ENCODE results near the gene ZNF138. TPM values are rescaled to one million over a fixed set of nuclear protein-coding genes. Genes with fewer than 3 reads are reported as not detected.

The ZNF138 gene
- total RNA-seq, 6 experiments from 2014 or later: 2.5 to 6.6 (median 2.7) TPM

GRCh38 chr7:64867863-64868440, 73.7 kb downstream of the ZNF138 start:
- DNase-seq: no peak
- WGBS (ENCODE audit: insufficient coverage, low coverage, low lambda C conversion rate, missing lambda C conversion rate): 45% methylated on average over 9 of the region's 18 CpGs

GRCh38 chr7:64868499-64868898, 74.3 kb downstream of the ZNF138 start:
- TF ChIP-seq POLR2A (IDR thresholded peaks at IDR 0.05): no peak
- TF ChIP-seq CTCF (IDR thresholded peaks at IDR 0.05): no peak
- intact Hi-C loops (cut with DNase I): no loop called here
- Histone ChIP-seq H3K36me3 (no peaks in the 10 kb centered on the region), H3K9me3 (no peaks in the 10 kb centered on the region), H3K27ac (no peak overlapping the region), H3K4me1 (no peaks in the 10 kb centered on the region), H3K27me3 (no peaks in the 10 kb centered on the region), H3K4me3 (no peak overlapping the region)
- no peak for DNase-seq
- ATAC-seq: no peak
- whole genome bisulfite sequencing (ENCODE audit: insufficient coverage, low coverage, low lambda C conversion rate, missing lambda C conversion rate): 56% methylated on average over 4 of the region's 11 CpGs

More at GRCh38 chr7:64867863-64868440, 73.7 kb downstream of the ZNF138 start:
- Histone ChIP-seq H3K36me3 (no peaks in the 10 kb centered on the region), H3K27me3 (no peaks in the 10 kb centered on the region), H3K4me3 (no peak overlapping the region), H3K9me3 (no peaks in the 10 kb centered on the region), H3K4me1 (no peaks in the 10 kb centered on the region), H3K27ac (no peak overlapping the region)
- no peak for ATAC-seq
- intact Hi-C loops (cut with DNase I): no loop called here
- TF ChIP-seq POLR2A (IDR thresholded peaks at IDR 0.05) (no peak), CTCF (IDR thresholded peaks at IDR 0.05) (no peak)

- no peaks in the 10 kb centered on the region for H3K27me3 ChIP-seq
- no peaks in the 10 kb centered on the region for H3K9me3 ChIP-seq
- DNase-seq (no peak), ATAC-seq (no peak)
- H3K4me1 ChIP-seq: no peaks in the 10 kb centered on the region
- TF ChIP-seq CTCF (IDR thresholded peaks at IDR 0.05) (no peak), POLR2A (IDR thresholded peaks at IDR 0.05) (no peak)
- intact Hi-C loops (cut with DNase I): no loop called here
- no peaks in the 10 kb centered on the region for H3K36me3 ChIP-seq
- WGBS (ENCODE audit: insufficient coverage, low coverage, low lambda C conversion rate, missing lambda C conversion rate): 49% methylated on average over 3 of the region's 8 CpGs
- no peak overlapping the region for H3K4me3 ChIP-seq
- no peak overlapping the region for H3K27ac ChIP-seq
These were observed 75.0 kb downstream of the ZNF138 start for GRCh38 chr7:64869121-64869725.

GRCh38 chr7:64869912-64870562, 75.8 kb downstream of the ZNF138 start:
- 50% methylated on average over 2 of the region's 32 CpGs for WGBS (ENCODE audit: insufficient coverage, low coverage, low lambda C conversion rate, missing lambda C conversion rate)
- Histone ChIP-seq H3K9me3 (no peaks in the 10 kb centered on the region), H3K4me3 (no peak overlapping the region), H3K36me3 (no peaks in the 10 kb centered on the region), H3K4me1 (no peaks in the 10 kb centered on the region), H3K27me3 (no peaks in the 10 kb centered on the region), H3K27ac (no peak overlapping the region)
- TF ChIP-seq CTCF (IDR thresholded peaks at IDR 0.05): no peak
- no peak for TF ChIP-seq POLR2A (IDR thresholded peaks at IDR 0.05)
- ATAC-seq: no peak
- intact Hi-C loops (cut with DNase I): no loop called here
- no peak for DNase-seq

Data from right lobe of liver (tissue), 6 donors.